Measurements from ENCODE around the gene PADI4. TPM values are rescaled to one million over a fixed set of nuclear protein-coding genes. Genes with fewer than 3 reads are reported as not detected.
"Not testable (repeated sequence)": the region's sequence is repeated elsewhere in the genome, so short reads cannot be mapped to it uniquely, and the experiment has no call there.

Gene PADI4
- total and polyA plus RNA-seq, 12 donors, result 0.05 to 0.72 (median 0.27) TPM; not detected in 5

DNA sequence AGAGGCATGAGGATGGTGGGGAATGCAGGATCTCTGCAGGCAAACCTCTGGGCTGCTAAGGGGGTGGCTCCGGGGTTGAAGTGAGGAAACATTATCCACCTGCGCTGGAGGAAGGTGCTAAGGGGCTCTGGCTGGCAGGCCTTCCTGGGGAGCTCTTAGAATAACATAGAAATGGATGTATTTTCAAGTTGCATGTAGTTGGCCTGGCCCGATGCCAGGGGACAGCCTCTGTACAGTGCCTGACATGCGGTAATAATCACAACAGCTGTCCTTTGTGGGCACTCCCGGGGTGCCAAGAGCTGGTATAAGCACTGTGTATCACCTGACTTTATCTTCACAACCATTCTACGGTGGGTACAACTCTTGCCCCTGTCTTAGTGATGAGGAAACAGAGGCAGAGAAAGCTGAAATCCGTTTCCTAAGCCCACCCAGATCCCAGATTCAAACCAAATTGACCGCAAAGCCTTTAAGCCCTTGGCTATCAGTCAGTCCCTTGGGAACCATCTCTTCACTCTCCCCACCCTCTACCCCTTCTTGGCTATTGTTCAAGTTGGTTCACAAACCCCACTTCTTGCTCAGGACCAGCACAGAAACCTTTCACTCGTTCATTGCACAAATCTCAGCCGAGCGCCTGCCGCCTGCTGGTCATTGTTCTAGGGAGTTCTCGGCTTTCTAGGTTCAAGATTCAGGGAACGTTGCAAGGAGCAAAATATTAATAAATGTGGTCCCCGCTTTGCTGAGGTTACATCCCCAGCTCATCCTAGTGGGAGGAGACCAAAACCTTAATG, 30.9 kb downstream of the PADI4 start:
- no peak overlapping the region for H3K27ac ChIP-seq
- no peaks in the 10 kb centered on the region for H3K4me1 ChIP-seq (replicated peaks in 1 of 2)
- no peaks in the 10 kb centered on the region for H3K36me3 ChIP-seq (replicated peaks in 1 of 2)
- H3K27me3 ChIP-seq, result peaks cover 4% of the 10 kb centered on the region
- no peak for TF ChIP-seq POLR2A (IDR thresholded peaks at IDR 0.05)
- TF ChIP-seq, protein P1, sequence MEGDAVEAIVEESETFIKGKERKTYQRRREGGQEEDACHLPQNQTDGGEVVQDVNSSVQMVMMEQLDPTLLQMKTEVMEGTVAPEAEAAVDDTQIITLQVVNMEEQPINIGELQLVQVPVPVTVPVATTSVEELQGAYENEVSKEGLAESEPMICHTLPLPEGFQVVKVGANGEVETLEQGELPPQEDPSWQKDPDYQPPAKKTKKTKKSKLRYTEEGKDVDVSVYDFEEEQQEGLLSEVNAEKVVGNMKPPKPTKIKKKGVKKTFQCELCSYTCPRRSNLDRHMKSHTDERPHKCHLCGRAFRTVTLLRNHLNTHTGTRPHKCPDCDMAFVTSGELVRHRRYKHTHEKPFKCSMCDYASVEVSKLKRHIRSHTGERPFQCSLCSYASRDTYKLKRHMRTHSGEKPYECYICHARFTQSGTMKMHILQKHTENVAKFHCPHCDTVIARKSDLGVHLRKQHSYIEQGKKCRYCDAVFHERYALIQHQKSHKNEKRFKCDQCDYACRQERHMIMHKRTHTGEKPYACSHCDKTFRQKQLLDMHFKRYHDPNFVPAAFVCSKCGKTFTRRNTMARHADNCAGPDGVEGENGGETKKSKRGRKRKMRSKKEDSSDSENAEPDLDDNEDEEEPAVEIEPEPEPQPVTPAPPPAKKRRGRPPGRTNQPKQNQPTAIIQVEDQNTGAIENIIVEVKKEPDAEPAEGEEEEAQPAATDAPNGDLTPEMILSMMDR (IDR thresholded peaks at IDR 0.05), result no peak
- intact Hi-C loops (cut with DNase I), result loop anchor here in 1 of 2 donors (5.0 kb wide), 1 partner anchor 277 kb away; no protein-coding TSS in a partner anchor
- no peak for DNase-seq
- no peaks in the 10 kb centered on the region for H3K9me3 ChIP-seq (replicated peaks in 1 of 3)
- 76 to 84% (median 79%) methylated on average over 15 of the region's 15 CpGs for WGBS, 4 donors
- H3K4me3 ChIP-seq, result no peak overlapping the region

DNA sequence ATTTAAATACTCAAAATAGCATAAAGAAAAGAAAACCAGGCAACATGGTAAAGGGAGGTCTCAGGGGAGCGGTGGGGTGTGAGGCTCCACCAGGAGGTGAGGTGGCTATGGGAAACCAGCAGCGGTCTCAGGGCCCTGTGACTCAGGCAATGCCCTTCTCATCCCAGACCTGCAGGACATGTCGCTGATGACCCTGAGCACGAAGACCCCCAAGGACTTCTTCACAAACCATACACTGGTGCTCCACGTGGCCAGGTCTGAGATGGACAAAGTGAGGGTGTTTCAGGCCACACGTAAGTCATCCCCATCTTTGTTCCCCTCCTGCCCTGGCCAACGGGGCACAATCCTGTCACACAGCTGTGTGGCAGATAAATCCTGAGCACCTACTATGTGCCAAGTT, 31.5 kb downstream of the PADI4 start:
- intact Hi-C loops (cut with DNase I), result loop anchor here in 1 of 2 donors (5.0 kb wide), 1 partner anchor 277 kb away; no protein-coding TSS in a partner anchor
- Histone ChIP-seq H3K27ac (no peak overlapping the region), H3K4me1 (replicated peaks in 1 of 2) (no peaks in the 10 kb centered on the region), H3K27me3 (peaks cover 4% of the 10 kb centered on the region), H3K36me3 (replicated peaks in 1 of 2) (no peaks in the 10 kb centered on the region), H3K9me3 (replicated peaks in 1 of 3) (no peaks in the 10 kb centered on the region), H3K4me3 (no peak overlapping the region)
- TF ChIP-seq, protein P1 (IDR thresholded peaks at IDR 0.05), result no peak
- no peak for TF ChIP-seq POLR2A (IDR thresholded peaks at IDR 0.05)
- DNase-seq, result no peak
- WGBS, 4 donors, result 60 to 69% (median 63%) methylated on average over 5 to 7 of the region's 7 CpGs

DNA sequence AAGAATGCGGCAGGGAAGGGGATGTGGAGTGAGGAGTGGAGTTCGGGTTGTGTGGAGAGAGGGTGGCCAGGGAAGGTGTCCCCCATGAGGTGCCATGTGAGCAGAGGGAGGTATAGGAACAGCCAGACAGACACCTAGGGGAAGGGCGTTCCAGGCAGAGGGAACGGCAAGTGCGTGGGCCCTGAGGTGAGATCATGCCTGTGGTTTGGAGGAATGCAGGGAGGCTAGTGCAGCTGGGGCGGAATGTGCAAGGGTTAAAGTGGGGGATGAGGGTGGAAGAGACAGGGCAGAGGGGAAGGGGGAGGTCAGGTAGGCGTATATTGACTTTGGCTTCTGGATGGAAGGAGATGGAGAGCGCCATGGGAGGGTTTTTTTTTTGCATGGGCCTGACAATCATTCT, 32.4 kb downstream of the PADI4 start:
- no peaks in the 10 kb centered on the region for H3K4me1 ChIP-seq (replicated peaks in 1 of 2)
- peaks cover 4% of the 10 kb centered on the region for H3K27me3 ChIP-seq
- DNase-seq, result no peak
- no peak for TF ChIP-seq POLR2A (IDR thresholded peaks at IDR 0.05)
- TF ChIP-seq, protein P1 (IDR thresholded peaks at IDR 0.05), result no peak
- no peak overlapping the region for H3K27ac ChIP-seq
- intact Hi-C loops (cut with DNase I), result no loop called here
- H3K4me3 ChIP-seq, result no peak overlapping the region
- no peaks in the 10 kb centered on the region for H3K36me3 ChIP-seq (replicated peaks in 1 of 2)
- WGBS, 4 donors, result 72 to 82% (median 78%) methylated on average over 8 of the region's 8 CpGs
- no peaks in the 10 kb centered on the region for H3K9me3 ChIP-seq (replicated peaks in 1 of 3)

DNA sequence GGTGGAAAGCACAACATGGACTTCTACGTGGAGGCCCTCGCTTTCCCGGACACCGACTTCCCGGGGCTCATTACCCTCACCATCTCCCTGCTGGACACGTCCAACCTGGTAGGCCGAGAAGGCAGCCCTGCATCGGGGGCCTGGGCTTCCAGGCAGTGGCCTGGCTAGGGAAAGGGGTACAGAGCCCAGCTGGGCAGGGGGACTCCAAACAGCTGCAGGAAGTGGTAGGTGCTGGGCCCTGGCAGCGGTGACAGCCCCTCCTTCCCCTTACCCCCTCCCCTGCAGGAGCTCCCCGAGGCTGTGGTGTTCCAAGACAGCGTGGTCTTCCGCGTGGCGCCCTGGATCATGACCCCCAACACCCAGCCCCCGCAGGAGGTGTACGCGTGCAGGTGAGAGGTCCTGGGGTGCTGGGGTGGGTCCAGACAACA, 34.0 kb downstream of the PADI4 start:
- H3K36me3 ChIP-seq (replicated peaks in 1 of 2), result no peaks in the 10 kb centered on the region
- no peak overlapping the region for H3K4me3 ChIP-seq
- 66 to 79% (median 74%) methylated on average over 1 to 17 of the region's 17 CpGs for WGBS, 4 donors
- no peaks in the 10 kb centered on the region for H3K9me3 ChIP-seq (replicated peaks in 1 of 3)
- intact Hi-C loops (cut with DNase I), result no loop called here
- no peak for DNase-seq
- H3K27ac ChIP-seq, result no peak overlapping the region
- H3K27me3 ChIP-seq, result no peaks in the 10 kb centered on the region
- H3K4me1 ChIP-seq (replicated peaks in 1 of 2), result no peaks in the 10 kb centered on the region
- TF ChIP-seq, protein P1 (IDR thresholded peaks at IDR 0.05), result no peak
- TF ChIP-seq POLR2A (IDR thresholded peaks at IDR 0.05), result no peak

DNA sequence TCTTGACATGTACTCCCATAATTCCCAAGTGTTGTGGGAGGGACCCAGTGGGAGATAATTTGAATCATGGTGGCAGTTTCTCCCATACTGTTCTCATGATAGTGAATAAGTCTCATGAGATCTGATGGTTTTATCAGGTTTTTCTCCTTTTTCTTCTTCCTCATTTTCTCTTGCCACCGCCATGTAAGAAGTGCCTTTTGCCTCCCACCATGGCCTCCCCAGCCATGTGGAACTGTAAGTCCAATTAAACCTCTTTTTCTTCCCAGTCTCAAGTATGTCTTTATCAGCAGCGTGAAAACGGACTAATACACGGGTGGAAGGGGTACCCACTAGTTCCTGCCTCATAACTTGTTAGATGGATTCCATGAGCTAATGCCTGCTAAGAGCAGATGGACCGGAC, 37.5 kb downstream of the PADI4 start:
- 91 to 95% (median 93%) methylated on average over 5 of the region's 5 CpGs for WGBS, 4 donors
- DNase-seq; H3K4me1 ChIP-seq (replicated peaks in 1 of 2); H3K27me3 ChIP-seq; H3K36me3 ChIP-seq (replicated peaks in 1 of 2); H3K9me3 ChIP-seq (replicated peaks in 1 of 3); H3K27ac ChIP-seq; H3K4me3 ChIP-seq; intact Hi-C loops (cut with DNase I): not testable (repeated sequence)
